ENCODE measurements around the gene SART1.

GRCh38 chr11:65965986-65966762 lies 4.6 kb downstream of the SART1 start:
- TF ChIP-seq POLR2A (IDR thresholded peaks at IDR 0.05) (no peak), CTCF (IDR thresholded peaks at IDR 0.05) (no peak)

All from esophagus squamous epithelium (tissue), 4 donors.